GM18907 (cell line): ENCODE measurements around the gene FAM25G.
A peak's percentile ranks its signal among the peaks of the same experiment; 100 is the strongest.
"Not testable (repeated sequence)": the region's sequence is repeated elsewhere in the genome, so short reads cannot be mapped to it uniquely, and the experiment has no call there.

Experiments
- ATAC-seq: cut with Tn5 transposase; IDR thresholded peaks from one replicate; pipeline ENCODE4 v1.9.1; 2021; ENCODE audit warnings: mild to moderate bottlenecking, moderate library complexity; ENCODE audit not compliant: unreplicated experiment

The FAM25G gene

DNA sequence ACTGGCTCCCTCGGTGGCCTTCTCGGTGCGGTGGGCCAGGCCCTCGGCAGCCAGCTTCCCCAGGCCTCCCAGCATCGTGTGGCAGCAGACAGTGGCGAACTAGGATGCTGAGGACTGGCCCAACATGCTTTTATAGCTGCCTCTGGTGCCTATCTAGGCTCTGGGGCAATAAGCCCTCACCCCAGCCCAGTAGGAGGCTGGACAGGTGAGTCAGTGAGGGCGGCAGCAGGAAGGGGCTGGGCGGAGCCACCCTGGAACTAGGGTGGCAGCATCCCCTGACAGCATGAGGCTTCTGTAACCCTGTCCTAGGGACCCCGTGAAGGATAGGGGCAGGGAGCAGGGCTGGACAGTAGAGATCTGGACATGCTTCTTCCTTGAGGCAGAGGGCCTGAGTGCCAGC, at the start of gene FAM25G:
TSS of gene FAM25G (minus strand) at position 101 of the 400 bp plus-strand sequence. CDS start at position 75, 26 bp downstream.
- not testable (repeated sequence) for ATAC-seq

DNA sequence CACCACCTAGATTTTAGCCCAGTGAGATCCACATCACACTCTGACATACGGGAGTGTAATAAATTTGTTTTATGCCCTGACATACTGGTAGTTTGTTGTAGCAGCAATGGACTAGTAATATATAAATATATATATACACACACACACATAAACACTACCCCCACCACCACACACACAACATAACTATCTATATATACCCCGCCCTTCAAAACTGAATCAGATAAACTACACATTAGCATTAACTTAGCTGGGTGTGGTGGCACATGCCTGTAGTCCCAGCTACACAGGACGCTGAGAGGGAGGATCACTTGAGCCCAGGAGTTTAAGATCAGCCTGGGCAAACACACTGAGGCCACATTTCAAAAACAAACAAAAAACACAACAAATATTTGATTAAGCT, 44.9 kb upstream of the FAM25G start:
- not testable (repeated sequence) for ATAC-seq

DNA sequence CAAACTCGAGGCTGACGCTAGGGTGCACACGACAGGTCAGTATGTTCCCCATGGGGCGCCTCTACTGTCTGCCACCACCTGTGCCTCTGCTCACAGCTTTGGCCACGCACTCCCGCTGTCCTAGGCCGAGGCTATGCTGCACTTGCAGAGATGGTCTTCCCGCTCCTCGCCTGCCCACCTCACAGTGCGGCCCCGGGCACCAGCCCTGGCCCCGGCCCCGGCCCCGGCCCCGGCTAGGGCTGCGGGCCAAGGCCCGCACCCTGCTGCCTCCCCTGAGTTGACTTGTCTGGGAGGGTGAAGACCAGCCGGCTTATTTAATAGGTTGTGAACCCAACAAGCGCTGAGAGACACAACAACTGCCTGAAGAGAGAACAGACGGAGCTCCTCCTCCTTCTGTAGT, 32.0 kb upstream of the FAM25G start, which contains the start of gene AGAP9:
TSS of gene AGAP9 (minus strand) at position 164 of the 400 bp plus-strand sequence. CDS start at position 52, 112 bp downstream.
- ATAC-seq, result not testable (repeated sequence)

GRCh38 chr10:47502313-47502712, 10.8 kb upstream of the FAM25G start:
- not testable (repeated sequence) for ATAC-seq

- ATAC-seq, result not testable (repeated sequence)
Measured at GRCh38 chr10:47494226-47494625, 2.7 kb upstream of the FAM25G start.

DNA sequence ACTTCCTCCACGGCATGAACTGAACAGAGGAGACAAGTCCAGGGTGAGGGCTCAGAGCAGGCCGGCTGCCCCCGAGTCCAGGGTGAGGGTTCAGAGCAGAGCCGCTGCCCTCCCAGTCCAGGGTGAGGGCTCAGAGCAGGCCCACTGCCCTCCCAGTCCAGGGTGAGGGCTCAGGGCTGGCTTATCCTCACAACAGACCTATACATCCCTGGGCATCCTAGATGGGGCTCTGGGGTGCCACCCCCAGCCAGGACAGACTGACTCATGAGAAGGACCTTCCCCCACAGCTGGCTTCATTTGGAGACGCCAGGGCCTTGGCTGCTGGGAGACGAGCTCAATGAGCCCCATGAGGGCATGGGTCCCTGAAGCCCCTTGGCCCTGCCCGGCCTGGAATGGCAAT, 1.9 kb downstream of the FAM25G start:
- ATAC-seq, result not testable (repeated sequence)

DNA sequence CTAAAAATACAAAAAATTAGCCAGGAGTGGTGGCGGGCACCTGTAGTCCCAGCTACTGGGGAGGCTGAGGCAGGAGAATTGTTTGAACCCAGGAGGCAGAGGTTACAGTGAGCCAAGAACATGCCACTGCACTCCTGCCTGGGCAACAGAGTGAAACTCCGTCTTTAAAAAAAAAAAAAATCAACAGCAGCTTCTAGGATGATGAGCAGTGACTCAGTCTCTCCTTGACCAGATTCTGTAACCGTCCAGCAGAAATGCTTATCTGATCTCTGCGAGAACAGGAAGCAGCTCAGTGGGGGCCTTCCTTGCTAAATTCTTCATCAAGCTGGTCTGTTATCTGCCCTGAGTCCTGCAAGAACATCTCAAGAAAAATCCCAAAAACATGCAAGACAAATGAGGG, 5.6 kb downstream of the FAM25G start:
- not testable (repeated sequence) for ATAC-seq

GRCh38 chr10:47484786-47485185, 6.7 kb downstream of the FAM25G start:
- ATAC-seq, result not testable (repeated sequence)

- ATAC-seq, result not testable (repeated sequence)
Measured at GRCh38 chr10:47483923-47484322, 7.6 kb downstream of the FAM25G start, which contains the start of gene ANXA8. Gene ANXA8 (minus strand): TSS chr10:47484115. CDS start chr10:47483933, 182 bp downstream.

DNA sequence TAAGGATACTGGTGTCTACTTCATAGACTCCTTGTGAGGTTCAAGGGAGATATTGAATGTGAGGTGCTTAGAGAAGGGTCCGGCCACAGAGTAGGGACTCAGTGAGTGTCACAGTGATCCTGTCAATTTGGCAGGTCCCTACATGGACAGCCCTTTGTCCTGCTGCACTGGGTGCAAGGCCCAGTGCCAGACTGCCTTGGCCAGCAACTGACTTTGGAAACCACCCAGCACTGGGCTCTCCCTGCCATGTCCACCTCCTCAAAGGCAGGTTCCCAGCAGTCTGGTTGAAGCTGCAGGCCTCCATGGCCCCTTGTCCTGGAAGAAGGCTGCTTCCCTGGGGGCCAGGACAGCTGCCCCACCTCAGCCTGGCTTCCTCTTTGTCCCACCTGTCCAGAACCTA, 9.1 kb downstream of the FAM25G start:
- ATAC-seq, result not testable (repeated sequence)

GRCh38 chr10:47481768-47482181, 9.7 kb downstream of the FAM25G start:
- ATAC-seq, result not testable (repeated sequence)

- ATAC-seq, result not testable (repeated sequence)
Measured at GRCh38 chr10:47481182-47481766, 10.2 kb downstream of the FAM25G start.

- not testable (repeated sequence) for ATAC-seq
Measured at GRCh38 chr10:47480133-47480532, 11.4 kb downstream of the FAM25G start.

GRCh38 chr10:47478114-47478513, 13.4 kb downstream of the FAM25G start:
- not testable (repeated sequence) for ATAC-seq

- not testable (repeated sequence) for ATAC-seq
Measured at GRCh38 chr10:47477078-47477477, 14.4 kb downstream of the FAM25G start.

DNA sequence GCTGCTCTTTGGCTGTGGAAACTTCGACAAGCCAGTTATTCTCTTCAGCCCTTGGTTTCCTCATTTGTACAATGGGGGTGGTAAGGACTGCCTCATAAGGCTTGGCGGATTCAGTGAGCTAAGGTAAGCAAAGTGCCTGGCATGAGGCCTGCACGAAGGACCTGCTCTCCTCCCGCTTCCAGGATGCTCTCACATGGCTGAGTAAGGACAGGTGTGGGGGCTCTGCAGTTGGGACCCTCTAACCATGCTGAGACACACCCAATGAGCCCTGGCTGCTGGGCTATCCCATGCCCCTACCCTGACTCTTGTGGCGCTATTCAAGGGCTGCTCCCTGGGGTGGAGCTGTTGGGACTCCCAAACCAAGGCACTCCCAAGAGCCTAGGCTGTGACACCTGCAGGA, 16.4 kb downstream of the FAM25G start:
- not testable (repeated sequence) for ATAC-seq

- ATAC-seq, result not testable (repeated sequence)
Measured at GRCh38 chr10:47473516-47473915, 18.0 kb downstream of the FAM25G start.

GRCh38 chr10:47472647-47473046, 18.9 kb downstream of the FAM25G start:
- peak; percentile 68 for ATAC-seq

- not testable (repeated sequence) for ATAC-seq
Measured at GRCh38 chr10:47472072-47472471, 19.4 kb downstream of the FAM25G start.

GRCh38 chr10:47468731-47469528, 22.6 kb downstream of the FAM25G start:
- ATAC-seq, result not testable (repeated sequence)

DNA sequence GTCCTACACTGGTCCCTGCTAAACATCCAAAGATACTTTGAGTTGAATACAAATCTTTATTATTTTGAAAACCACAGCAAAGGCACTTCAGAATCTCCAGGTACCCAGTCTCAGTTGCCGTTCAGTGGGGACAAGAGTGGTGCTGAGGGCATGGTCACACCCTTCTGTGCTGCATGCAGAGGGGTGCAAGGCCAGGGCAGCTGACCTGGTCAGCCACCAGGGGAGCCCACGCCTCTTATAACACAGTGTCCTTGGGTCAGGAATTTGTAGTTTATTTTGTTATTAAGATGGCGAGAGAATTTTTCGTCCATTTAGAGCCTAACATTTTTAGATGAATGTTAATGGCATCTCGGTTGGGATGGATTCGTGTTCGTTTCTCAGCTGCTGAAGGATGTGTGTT, 23.5 kb downstream of the FAM25G start:
- not testable (repeated sequence) for ATAC-seq

GRCh38 chr10:47467458-47467857, 24.0 kb downstream of the FAM25G start:
- not testable (repeated sequence) for ATAC-seq
